ENCODE results near the gene ZBTB7C. TPM values are rescaled to one million over a fixed set of nuclear protein-coding genes. Genes with fewer than 3 reads are reported as not detected.

Gene ZBTB7C
- total and polyA plus RNA-seq, 10 of the 15 experiments (the other 5 are each of a cell fraction or from before 2014, with no cell fraction given): under 0.01 to 0.08 (median 0.01) TPM; not detected in 7

- Histone ChIP-seq H3K9ac (ENCODE audit: control insufficient read depth, insufficient read depth, low read length) (no peak overlapping the region), H3K36me3 (ENCODE audit: control insufficient read depth in 2 of 2, insufficient read depth in 2 of 2, low read length in 1 of 2) (no peaks in the 10 kb centered on the region), H3K27me3 (replicated peaks in 1 of 2; ENCODE audit: control insufficient read depth in 2 of 2, insufficient read depth in 2 of 2, low read length in 1 of 2) (peaks cover 0 to 5% of the 10 kb centered on the region in 2 experiments; a peak in 3 of 4 replicates), H4K20me1 (ENCODE audit: control insufficient read depth, insufficient read depth) (no peaks in the 10 kb centered on the region), H3K9me3 (replicated peaks; ENCODE audit: control insufficient read depth, insufficient read depth, low read length) (no peaks in the 10 kb centered on the region), H3K4me3 (no peak overlapping the region), H2AFZ (ENCODE audit: control insufficient read depth, low read depth, low read length) (no peak overlapping the region), H3K79me2 (ENCODE audit: control insufficient read depth, insufficient read depth, low read length) (no peaks in the 10 kb centered on the region), H3K4me1 (ENCODE audit: control insufficient read depth, insufficient read depth, low read length) (no peaks in the 10 kb centered on the region), H3K27ac (ENCODE audit: control insufficient read depth, insufficient read depth) (no peak overlapping the region), H3K4me2 (ENCODE audit: control insufficient read depth, insufficient read depth) (no peak overlapping the region)
- in situ Hi-C loops (cut with MboI): no loop called here
- BruUV-seq (replicated peaks): no TSS peak
- no peak for FAIRE-seq
- intact Hi-C loops (cut with micrococcal nuclease; ENCODE audit: unreplicated experiment): no loop called here
- ATAC-seq: no peak
- ChIA-PET CTCF (no interaction called here), RAD21 (ENCODE audit: unreplicated experiment) (no interaction called here), POLR2A (no interaction called here), SMC1A (ENCODE audit: uncharacterized antibody, unreplicated experiment) (no interaction called here)
- 0% methylated on average over 2 of the region's 2 CpGs for WGBS (ENCODE audit: insufficient coverage, insufficient replicate concordance, low lambda C conversion rate, missing lambda C conversion rate)
- DNase-seq (ENCODE audit: low read depth, low spot score): no peak
- no peak for TF ChIP-seq CHD2 (IDR thresholded peaks at IDR 0.05; ENCODE audit: borderline replicate concordance, low read depth, low read length)
- no peak for TF ChIP-seq KLF5 (IDR thresholded peaks at IDR 0.05; ENCODE audit: partially characterized antibody)
- TF ChIP-seq BRCA1 (IDR thresholded peaks at IDR 0.05; ENCODE audit: low read depth, low read length): no peak
- no peak for TF ChIP-seq USF1 (IDR thresholded peaks at IDR 0.05; ENCODE audit: borderline replicate concordance, extremely low read length, insufficient read depth, low read depth, low read length)
- TF ChIP-seq KAT2A (conservative IDR thresholded peaks at IDR 0.05; ENCODE audit: control insufficient read depth, low read depth, low read length): no peak
- TF ChIP-seq STAT1 (conservative IDR thresholded peaks at IDR 0.05): no peak
- no peak for TF ChIP-seq CREB1 (IDR thresholded peaks at IDR 0.05; ENCODE audit: low read depth)
- no peak for TF ChIP-seq USF2 (IDR thresholded peaks at IDR 0.05; ENCODE audit: borderline replicate concordance, low read depth, low read length)
- TF ChIP-seq CBFB (IDR thresholded peaks at IDR 0.05; ENCODE audit: low read depth): no peak
- TF ChIP-seq SMAD1 (IDR thresholded peaks at IDR 0.05; ENCODE audit: low read depth, partially characterized antibody): no peak
Measured at GRCh38 chr18:48197819-48198218, 211.4 kb downstream of the ZBTB7C start.

Data from GM12878 (cell line).